ENCODE data around the gene SYNJ2. TPM values are rescaled to one million over a fixed set of nuclear protein-coding genes. Genes with fewer than 3 reads are reported as not detected.

Gene SYNJ2
- total and polyA plus RNA-seq, 2 of the 4 experiments (the other 2 are of a cell fraction): 40.8 to 45.2 TPM

GRCh38 chr6:157956171-157956730 is 25.4 kb upstream of the SYNJ2 start:
- TF ChIP-seq POLR2A (IDR thresholded peaks at IDR 0.05; ENCODE audit: low read depth, low read length) (no peak), RFX5 (IDR thresholded peaks at IDR 0.05; ENCODE audit: low read depth, low read length) (no peak), FOS (IDR thresholded peaks at IDR 0.05; ENCODE audit: low read depth, low read length) (no peak), MAZ (IDR thresholded peaks at IDR 0.05; ENCODE audit: borderline replicate concordance, low read depth, low read length) (no peak), BHLHE40 (IDR thresholded peaks at IDR 0.05; ENCODE audit: low read depth, low read length) (no peak), RAD21 (IDR thresholded peaks at IDR 0.05; ENCODE audit: low read length) (no peak), CHD1 (IDR thresholded peaks at IDR 0.05; ENCODE audit: low read depth, low read length) (no peak), MXI1 (IDR thresholded peaks at IDR 0.05; ENCODE audit: borderline replicate concordance, low read depth, low read length) (no peak), CEBPB (IDR thresholded peaks at IDR 0.05; ENCODE audit: low read depth, low read length) (no peak), NFE2L2 (IDR thresholded peaks at IDR 0.05; ENCODE audit: low read depth, low read length) (no peak), MAFK (IDR thresholded peaks at IDR 0.05; ENCODE audit: low read depth, low read length) (no peak), CTCF (conservative IDR thresholded peaks at IDR 0.05; ENCODE audit: low read depth, low read length) (no peak), SMC3 (IDR thresholded peaks at IDR 0.05; ENCODE audit: low read depth, low read length) (no peak), USF2 (IDR thresholded peaks at IDR 0.05; ENCODE audit: low read depth, low read length) (no peak), ELK1 (IDR thresholded peaks at IDR 0.05; ENCODE audit: borderline replicate concordance, low read depth, low read length) (no peak), RCOR1 (IDR thresholded peaks at IDR 0.05; ENCODE audit: insufficient replicate concordance, low read length) (no peak)
- H4K91ac ChIP-seq (ENCODE audit: insufficient read depth, low read depth, low read length): no peak overlapping the region
- no peak for ATAC-seq (ENCODE audit: low read depth)
- H3K23ac ChIP-seq (ENCODE audit: low read depth, low read length): no peak overlapping the region
- ChIA-PET CTCF (no interaction called here), POLR2A (ENCODE audit: unreplicated experiment) (no interaction called here)
- no peak overlapping the region for H3K9ac ChIP-seq (ENCODE audit: low read depth, low read length)
- no peak overlapping the region for H3K4ac ChIP-seq (ENCODE audit: low read depth, low read length)
- in situ Hi-C loops (cut with MboI; ENCODE audit: low sequenced_read_pairs) (no loop called here), dilution Hi-C loops (cut with HindIII; ENCODE audit: low sequenced_read_pairs, unreplicated experiment) (no loop called here), intact Hi-C loops (cut with micrococcal nuclease) (no loop called here)
- no peak overlapping the region for H2BK15ac ChIP-seq (ENCODE audit: low read depth, low read length)
- peaks cover 11% of the 10 kb centered on the region for H3K9me3 ChIP-seq (ENCODE audit: control insufficient read depth, insufficient read depth, low read length)
- no peaks in the 10 kb centered on the region for H3K27me3 ChIP-seq (ENCODE audit: control insufficient read depth, insufficient read depth, low read length)
- DNase-seq: no peak
- H2BK5ac ChIP-seq (ENCODE audit: low read depth, low read length, poor library complexity, severe bottlenecking): no peak overlapping the region
- H2AK5ac ChIP-seq (ENCODE audit: low read depth, low read length): no peak overlapping the region
- no peaks in the 10 kb centered on the region for H3K36me3 ChIP-seq (ENCODE audit: control insufficient read depth, insufficient read depth, low read length)
- H4K5ac ChIP-seq (ENCODE audit: low read depth, low read length): no peak overlapping the region
- no TSS peak for BruUV-seq (replicated peaks)
- H3K27ac ChIP-seq (ENCODE audit: insufficient read depth, low read length): no peak overlapping the region
- H3K18ac ChIP-seq (ENCODE audit: low read depth, low read length): no peak overlapping the region
- no peak overlapping the region for H3K4me3 ChIP-seq (ENCODE audit: insufficient read depth, low read depth, low read length)
- H2BK20ac ChIP-seq (ENCODE audit: low read depth, low read length): no peak overlapping the region
- H4K20me1 ChIP-seq (ENCODE audit: insufficient read depth, low read length): no peaks in the 10 kb centered on the region
- WGBS, 2 experiments (ENCODE audit: extremely low coverage in 2 of 2, insufficient read length in 1 of 2): 78% methylated on average over 7 of the region's 12 CpGs; no CpG with 5 or more reads in 1 of the 2 experiments
- H4K8ac ChIP-seq (ENCODE audit: low read depth in 2 of 2, low read length in 2 of 2): no peak overlapping the region
- no peaks in the 10 kb centered on the region for H3K4me1 ChIP-seq (ENCODE audit: control insufficient read depth, insufficient read depth, low read length)
- no peaks in the 10 kb centered on the region for H3K79me1 ChIP-seq (ENCODE audit: low read depth in 1 of 2, low read length in 2 of 2)
- H3K9me1 ChIP-seq (ENCODE audit: insufficient read depth, low read length): no peaks in the 10 kb centered on the region
- H2BK120ac ChIP-seq (ENCODE audit: low read depth, low read length): no peak overlapping the region
- H2AK9ac ChIP-seq (replicated peaks; ENCODE audit: low read depth, low read length, poor library complexity): no peak overlapping the region
- H3K56ac ChIP-seq (ENCODE audit: extremely low read depth, insufficient read depth, low read length): no peak overlapping the region
- H3K4me2 ChIP-seq (ENCODE audit: low read depth, low read length): no peak overlapping the region
- no peak overlapping the region for H2AFZ ChIP-seq (replicated peaks; ENCODE audit: low read length, poor library complexity)
- no peak overlapping the region for H3K14ac ChIP-seq (replicated peaks; ENCODE audit: low read depth, low read length)
